Measurements from ENCODE around the gene LCN1. TPM values are rescaled to one million over a fixed set of nuclear protein-coding genes. Genes with fewer than 3 reads are reported as not detected.

The LCN1 gene
- total and polyA plus RNA-seq, 2 donors (not counting 3 experiments of a cell fraction or from before 2014, with no cell fraction given): not detected

DNA sequence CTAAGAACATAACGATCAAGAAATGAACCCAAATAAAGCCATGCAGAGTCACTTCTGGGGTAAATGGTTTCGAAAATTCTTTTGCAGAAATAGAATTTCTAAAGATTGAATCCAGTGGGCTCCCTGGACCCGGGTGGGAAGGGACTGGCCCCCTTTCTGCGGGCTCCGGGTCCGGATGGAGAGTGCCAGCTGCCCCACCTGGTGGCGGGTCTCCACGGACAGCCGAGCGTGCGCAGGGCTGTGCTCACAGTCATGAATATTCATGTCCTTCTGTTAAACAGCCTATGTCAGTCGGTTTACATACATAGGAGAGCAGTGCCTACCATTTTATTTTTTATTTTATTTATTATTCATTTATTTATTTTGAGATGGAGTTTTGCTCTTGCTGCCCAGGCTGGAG is 46.3 kb upstream of the LCN1 start:
- BruUV-seq (replicated peaks): no TSS peak
- Histone ChIP-seq H3K4me3 (replicated peaks in 1 of 3; ENCODE audit: insufficient read depth in 1 of 3, low read depth in 1 of 3, low read length in 3 of 3) (no peak overlapping the region), H3K9me3 (replicated peaks; ENCODE audit: control insufficient read depth, insufficient read depth, low read length) (no peaks in the 10 kb centered on the region), H3K27me3 (ENCODE audit: control insufficient read depth in 2 of 2, insufficient read depth in 2 of 2, low read length in 2 of 2) (no peaks in the 10 kb centered on the region), H3K36me3 (ENCODE audit: control insufficient read depth in 2 of 2, extremely low read depth in 1 of 2, insufficient read depth in 2 of 2, low read length in 2 of 2) (no peaks in the 10 kb centered on the region), H4K20me1 (replicated peaks; ENCODE audit: control insufficient read depth, extremely low read depth, insufficient read depth, low read length) (no peaks in the 10 kb centered on the region), H3K79me2 (ENCODE audit: control insufficient read depth, insufficient read depth, low read length) (no peaks in the 10 kb centered on the region), H3K4me2 (ENCODE audit: insufficient read depth, low read length) (no peak overlapping the region), H2AFZ (ENCODE audit: low read depth, low read length) (no peak overlapping the region), H3K9me1 (replicated peaks; ENCODE audit: control insufficient read depth, extremely low read depth, insufficient read depth, low read length) (no peaks in the 10 kb centered on the region), H3K4me1 (ENCODE audit: control insufficient read depth, extremely low read depth, insufficient read depth, low read length) (peaks cover 3% of the 10 kb centered on the region), H3K27ac (ENCODE audit: insufficient read depth, low read depth, low read length) (no peak overlapping the region), H3K9ac (replicated peaks; ENCODE audit: extremely low read depth, insufficient read depth, low read length) (no peak overlapping the region)
- intact Hi-C loops (cut with micrococcal nuclease) (no loop called here), dilution Hi-C loops (cut with MboI; ENCODE audit: extremely low pct_ligation_motif_present, low sequenced_read_pairs) (no loop called here)
- DNase-seq (ENCODE audit: low read depth, low spot score): peak; percentile 25
- TF ChIP-seq EZH2 (IDR thresholded peaks at IDR 0.05; ENCODE audit: borderline replicate concordance, low read depth, low read length, severe bottlenecking): no peak
- TF ChIP-seq, protein P1, sequence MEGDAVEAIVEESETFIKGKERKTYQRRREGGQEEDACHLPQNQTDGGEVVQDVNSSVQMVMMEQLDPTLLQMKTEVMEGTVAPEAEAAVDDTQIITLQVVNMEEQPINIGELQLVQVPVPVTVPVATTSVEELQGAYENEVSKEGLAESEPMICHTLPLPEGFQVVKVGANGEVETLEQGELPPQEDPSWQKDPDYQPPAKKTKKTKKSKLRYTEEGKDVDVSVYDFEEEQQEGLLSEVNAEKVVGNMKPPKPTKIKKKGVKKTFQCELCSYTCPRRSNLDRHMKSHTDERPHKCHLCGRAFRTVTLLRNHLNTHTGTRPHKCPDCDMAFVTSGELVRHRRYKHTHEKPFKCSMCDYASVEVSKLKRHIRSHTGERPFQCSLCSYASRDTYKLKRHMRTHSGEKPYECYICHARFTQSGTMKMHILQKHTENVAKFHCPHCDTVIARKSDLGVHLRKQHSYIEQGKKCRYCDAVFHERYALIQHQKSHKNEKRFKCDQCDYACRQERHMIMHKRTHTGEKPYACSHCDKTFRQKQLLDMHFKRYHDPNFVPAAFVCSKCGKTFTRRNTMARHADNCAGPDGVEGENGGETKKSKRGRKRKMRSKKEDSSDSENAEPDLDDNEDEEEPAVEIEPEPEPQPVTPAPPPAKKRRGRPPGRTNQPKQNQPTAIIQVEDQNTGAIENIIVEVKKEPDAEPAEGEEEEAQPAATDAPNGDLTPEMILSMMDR (IDR thresholded peaks at IDR 0.05; ENCODE audit: extremely low read depth in 1 of 2, insufficient read depth in 1 of 2, low read depth in 1 of 2, low read length in 2 of 2): peak; percentile 34 to 36
- POLR2A ChIA-PET: no interaction called here
- no peak for FAIRE-seq
- CTCF ChIA-PET: interaction anchor here (1.9 kb wide), 1 partner anchor 11 kb away, joined by 6 read pairs; no protein-coding TSS in a partner anchor

DNA sequence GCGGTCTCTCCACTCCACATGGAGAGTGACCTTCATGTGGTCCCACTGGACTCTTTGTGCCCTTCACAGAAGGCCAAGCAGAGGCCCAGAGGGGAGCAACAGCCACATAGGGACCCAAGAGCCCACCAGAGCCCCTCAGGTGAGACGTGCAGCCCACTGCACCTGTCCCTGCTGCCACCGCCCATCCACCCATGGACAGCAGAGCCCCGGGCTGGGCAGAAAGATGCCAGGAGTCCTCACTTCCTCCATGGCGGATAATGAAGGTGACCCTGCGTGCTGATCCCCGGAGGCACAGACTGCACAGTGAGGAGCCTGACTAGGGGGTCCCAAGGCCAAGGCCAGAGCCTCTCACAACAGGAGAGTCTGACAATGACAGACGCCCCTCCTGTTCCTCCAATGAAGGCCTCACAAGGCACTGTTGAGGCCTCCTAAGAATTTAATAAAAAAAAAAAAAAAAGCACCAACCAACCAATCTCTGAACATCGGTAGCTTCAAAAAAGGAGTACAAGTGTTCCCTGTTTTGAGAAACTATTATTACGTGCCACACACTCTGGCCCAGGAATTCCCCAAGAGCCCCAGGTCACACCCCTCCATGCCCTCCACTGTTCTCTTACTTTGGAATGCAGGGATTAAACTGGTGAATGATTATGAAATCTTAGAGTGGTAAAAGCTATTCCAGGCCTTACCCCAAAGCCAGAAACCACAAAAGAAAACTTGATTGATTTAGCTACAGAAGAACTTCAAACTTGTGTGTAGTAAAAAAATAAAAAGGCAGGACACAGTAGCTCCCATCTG is 44.5 kb upstream of the LCN1 start:
- H4K20me1 ChIP-seq (replicated peaks; ENCODE audit: control insufficient read depth, extremely low read depth, insufficient read depth, low read length): no peaks in the 10 kb centered on the region
- no peak overlapping the region for H3K9ac ChIP-seq (replicated peaks; ENCODE audit: extremely low read depth, insufficient read depth, low read length)
- no peaks in the 10 kb centered on the region for H3K9me3 ChIP-seq (replicated peaks; ENCODE audit: control insufficient read depth, insufficient read depth, low read length)
- ChIA-PET POLR2A (no interaction called here), CTCF (no interaction called here)
- no peaks in the 10 kb centered on the region for H3K27me3 ChIP-seq (ENCODE audit: control insufficient read depth in 2 of 2, insufficient read depth in 2 of 2, low read length in 2 of 2)
- H3K27ac ChIP-seq (ENCODE audit: insufficient read depth, low read depth, low read length): no peak overlapping the region
- H3K9me1 ChIP-seq (replicated peaks; ENCODE audit: control insufficient read depth, extremely low read depth, insufficient read depth, low read length): no peaks in the 10 kb centered on the region
- DNase-seq (ENCODE audit: low read depth, low spot score): no peak
- H3K4me2 ChIP-seq (ENCODE audit: insufficient read depth, low read length): no peak overlapping the region
- peaks cover 7% of the 10 kb centered on the region for H3K4me1 ChIP-seq (ENCODE audit: control insufficient read depth, extremely low read depth, insufficient read depth, low read length)
- TF ChIP-seq, protein P2, sequence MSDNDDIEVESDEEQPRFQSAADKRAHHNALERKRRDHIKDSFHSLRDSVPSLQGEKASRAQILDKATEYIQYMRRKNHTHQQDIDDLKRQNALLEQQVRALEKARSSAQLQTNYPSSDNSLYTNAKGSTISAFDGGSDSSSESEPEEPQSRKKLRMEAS (IDR thresholded peaks at IDR 0.05; ENCODE audit: insufficient read depth, insufficient read length): no peak
- no peak for FAIRE-seq
- intact Hi-C loops (cut with micrococcal nuclease) (no loop called here), dilution Hi-C loops (cut with MboI; ENCODE audit: extremely low pct_ligation_motif_present, low sequenced_read_pairs) (no loop called here)
- no peaks in the 10 kb centered on the region for H3K79me2 ChIP-seq (ENCODE audit: control insufficient read depth, insufficient read depth, low read length)
- no TSS peak for BruUV-seq (replicated peaks)
- no peak overlapping the region for H3K4me3 ChIP-seq (replicated peaks in 1 of 3; ENCODE audit: insufficient read depth in 1 of 3, low read depth in 1 of 3, low read length in 3 of 3)
- H3K36me3 ChIP-seq (ENCODE audit: control insufficient read depth in 2 of 2, extremely low read depth in 1 of 2, insufficient read depth in 2 of 2, low read length in 2 of 2): no peaks in the 10 kb centered on the region
- H2AFZ ChIP-seq (ENCODE audit: low read depth, low read length): no peak overlapping the region
